Dedifferentiated amniotic fluid mesenchymal stem cell (primary cell): ENCODE data around the gene SUCLG2.
"Not testable (repeated sequence)": the region's sequence is repeated elsewhere in the genome, so short reads cannot be mapped to it uniquely, and the experiment has no call there.

ENCODE experiments used
- DNase-seq: peaks from one replicate; pipeline ENCODE4 v3.0.0-alpha.2; 2016; ENCODE audit errors: extremely low spot score

SUCLG2 gene

DNA sequence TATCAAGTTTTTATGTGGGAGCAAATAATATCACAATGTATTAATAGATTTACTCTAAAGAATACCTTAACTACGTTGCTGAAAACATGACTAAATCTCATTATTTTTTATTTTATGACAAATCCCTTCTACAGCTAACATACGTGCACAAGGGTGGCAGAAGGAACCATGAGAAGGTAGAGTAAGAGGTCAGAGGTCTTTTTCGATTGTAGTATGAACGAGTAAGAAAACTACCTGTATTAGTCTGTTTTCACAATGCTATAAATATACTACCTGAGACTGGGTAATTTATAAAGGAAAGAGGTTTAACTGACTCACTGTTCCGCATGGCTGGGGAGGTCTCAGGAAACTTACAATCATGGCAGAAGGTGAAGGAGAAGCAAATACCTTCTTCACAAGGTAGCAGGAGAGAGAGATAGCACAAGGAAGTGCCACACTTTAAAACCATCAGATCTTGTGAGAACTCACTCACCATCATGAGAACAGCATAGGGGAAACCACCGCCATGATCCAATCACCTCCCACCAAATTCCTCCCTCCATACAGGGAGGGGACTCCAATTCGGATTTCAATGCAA is 95.3 kb downstream of the SUCLG2 start:
- no peak for DNase-seq

DNA sequence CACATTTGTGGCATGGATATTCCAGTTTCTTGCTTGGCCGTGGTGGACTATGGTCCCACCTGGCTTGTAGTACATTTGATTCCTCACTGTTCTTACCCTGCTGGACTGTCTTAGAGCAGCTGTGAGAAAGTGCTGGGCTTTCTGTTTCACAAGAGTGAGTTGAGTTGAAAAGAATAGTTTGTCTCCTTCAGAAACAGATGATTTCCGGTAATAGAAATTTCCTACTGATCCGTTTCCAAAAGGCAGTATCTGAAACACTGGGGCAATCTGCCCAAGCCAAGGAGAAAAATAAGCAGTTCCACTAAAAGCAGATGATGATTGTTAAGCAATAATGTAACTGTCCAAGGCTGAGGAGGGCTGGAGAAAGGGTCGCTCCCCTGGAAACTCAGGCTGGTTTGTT is 96.0 kb downstream of the SUCLG2 start:
- no peak for DNase-seq

DNA sequence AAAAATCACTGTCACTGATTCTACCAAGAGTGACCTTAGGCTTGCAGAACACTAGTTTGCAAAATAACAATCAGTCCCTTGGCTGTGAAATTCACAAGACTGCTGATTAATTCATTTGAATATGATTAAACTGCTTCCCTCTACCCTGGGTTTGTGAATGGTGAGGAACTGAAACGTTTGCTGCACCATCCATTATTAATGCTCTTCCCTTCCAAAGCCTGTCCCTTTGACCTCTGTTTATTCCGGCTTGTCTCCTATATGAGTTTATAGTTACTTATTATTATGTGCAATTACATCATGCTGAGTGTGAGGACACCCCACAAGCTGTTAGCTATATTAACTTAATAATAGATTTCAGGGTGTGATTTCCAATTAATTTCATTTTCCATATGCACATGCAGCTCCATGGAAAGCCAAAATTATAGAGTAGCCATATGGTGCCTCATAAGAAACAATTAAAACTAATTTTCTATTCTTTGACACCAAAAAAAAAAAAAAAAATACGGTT is 96.5 kb downstream of the SUCLG2 start:
- DNase-seq: no peak

DNA sequence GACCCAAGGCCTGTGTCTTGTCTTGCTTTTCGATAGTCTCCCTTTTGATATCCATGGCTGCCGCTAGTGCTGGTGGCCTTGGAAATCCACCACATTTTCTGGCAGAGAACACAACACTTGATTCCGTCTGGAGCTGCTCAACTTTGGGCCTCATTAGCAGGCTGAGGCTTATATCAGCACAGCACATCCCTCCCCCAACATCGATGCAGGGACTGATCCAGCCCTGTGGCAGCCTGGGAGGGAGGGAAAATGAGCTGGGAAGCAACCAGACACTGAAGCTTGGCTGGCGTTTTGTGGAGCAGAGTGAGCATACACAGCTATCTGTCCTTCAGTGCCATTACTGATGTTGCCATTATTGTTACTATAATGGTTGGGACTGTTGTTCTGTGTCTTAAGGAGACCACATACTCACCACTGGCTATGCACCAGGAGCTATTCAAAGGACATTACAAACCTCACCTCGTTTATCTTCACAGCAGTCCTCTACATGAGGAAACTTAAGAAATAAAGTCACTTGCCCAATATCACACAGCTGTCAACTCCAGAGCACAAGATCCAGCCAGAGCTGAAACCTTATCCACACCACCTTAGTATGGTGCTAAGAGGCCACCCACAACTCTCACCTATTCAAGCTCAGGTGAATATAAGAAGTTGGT is 102.9 kb downstream of the SUCLG2 start:
- DNase-seq: no peak

DNA sequence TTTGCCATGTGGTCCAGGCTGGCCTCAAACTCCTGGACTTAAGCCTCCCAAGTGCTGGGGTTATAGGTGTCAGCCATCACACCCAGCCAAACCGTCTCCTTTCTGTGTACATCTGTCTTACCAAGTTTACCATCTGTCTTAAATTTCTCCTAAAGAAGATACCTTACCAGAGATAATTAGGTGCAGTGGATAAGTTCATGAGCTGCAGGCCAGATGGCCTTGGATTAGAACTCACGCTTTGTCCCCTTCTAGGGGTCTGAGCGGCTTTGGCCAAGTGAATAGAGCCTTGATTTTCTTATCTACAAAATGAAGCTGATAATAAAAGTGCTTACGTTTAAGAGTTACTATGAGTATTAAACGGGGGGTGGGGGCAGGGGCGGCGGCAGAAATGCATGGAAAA is 103.9 kb downstream of the SUCLG2 start:
- DNase-seq: no peak

DNA sequence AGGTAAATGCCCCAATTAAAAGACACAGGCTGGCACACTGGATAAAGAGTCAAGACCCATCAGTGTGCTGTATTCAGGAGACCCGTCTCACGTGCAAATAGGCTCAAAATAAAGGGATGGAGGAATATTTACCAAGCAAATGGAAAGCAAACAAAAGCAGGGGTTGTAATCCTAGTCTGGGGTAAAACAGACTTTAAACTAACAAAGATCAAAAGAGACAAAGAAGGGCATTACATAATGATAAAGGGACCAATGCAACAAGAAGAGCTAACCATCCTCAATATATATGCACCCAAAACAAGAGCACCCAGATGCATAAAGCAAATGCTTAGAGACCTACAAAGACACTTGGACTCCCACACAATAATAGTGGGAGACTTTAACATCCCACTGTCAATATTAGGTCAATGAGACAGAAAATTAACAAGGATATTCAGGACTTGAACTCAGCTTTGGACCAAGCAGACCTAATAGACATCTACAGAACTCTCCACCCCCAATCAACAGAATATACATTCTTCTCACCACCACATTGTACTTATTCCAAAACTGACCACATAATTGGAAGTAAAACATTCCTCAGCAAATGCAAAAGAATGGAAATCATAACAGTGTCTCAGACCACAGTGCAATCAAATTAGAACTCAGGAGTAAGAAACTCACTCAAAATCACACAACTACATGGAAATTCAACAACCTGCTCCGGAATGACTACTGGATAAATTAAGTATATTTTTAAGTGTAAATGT is 111.7 kb downstream of the SUCLG2 start:
- DNase-seq: not testable (repeated sequence)

DNA sequence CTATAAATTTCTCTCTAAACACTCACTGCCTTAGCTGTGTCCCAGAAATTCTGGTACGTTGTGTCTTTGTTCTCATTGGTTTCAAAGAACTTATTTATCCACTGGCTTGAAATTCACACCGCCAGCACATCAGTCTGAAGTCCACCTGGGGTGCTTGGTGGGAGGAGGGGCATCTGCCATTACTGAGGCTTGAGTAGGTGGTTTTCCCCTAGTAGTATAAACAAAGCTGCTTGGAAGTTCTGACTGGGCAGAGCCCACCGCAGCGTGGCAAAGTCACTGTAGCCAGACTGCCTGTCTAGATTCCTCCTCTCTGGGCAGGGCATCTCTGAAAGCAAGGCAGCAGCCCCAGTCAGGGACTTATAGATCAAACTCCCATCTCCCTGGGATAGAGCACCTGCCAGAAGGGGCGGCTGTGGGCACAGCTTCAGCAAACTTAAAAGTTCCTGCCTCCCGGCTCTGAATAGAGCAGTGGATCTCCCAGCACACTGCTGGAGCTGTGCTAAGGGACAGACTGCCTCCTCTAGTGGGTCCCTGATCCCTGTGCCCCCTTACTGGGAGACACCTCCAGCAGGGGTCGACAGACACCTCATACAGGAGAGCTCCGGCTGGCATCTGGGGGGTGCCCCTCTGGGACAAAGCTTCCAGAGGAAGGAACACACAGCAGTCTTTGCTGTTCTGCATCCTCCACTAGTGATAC is 114.1 kb downstream of the SUCLG2 start:
- no peak for DNase-seq

DNA sequence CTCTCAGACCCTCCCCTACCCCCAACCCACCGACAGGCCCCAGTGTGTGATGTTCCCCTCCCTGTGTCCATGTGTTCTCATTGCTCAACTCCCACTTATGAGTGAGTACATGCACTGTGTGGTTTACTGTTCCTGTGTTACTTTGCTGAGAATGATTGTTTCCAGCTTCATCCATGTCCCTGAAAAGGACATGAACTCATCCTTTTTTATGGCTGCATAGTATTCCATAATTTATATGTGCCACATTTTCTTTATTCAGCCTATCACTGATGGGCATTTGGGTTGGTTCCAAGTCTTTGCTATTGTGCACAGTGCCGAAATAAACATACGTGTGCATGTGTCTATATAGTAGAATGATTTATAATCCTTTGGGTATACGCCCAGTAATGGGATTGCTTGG is 117.2 kb downstream of the SUCLG2 start:
- DNase-seq: not testable (repeated sequence)

DNA sequence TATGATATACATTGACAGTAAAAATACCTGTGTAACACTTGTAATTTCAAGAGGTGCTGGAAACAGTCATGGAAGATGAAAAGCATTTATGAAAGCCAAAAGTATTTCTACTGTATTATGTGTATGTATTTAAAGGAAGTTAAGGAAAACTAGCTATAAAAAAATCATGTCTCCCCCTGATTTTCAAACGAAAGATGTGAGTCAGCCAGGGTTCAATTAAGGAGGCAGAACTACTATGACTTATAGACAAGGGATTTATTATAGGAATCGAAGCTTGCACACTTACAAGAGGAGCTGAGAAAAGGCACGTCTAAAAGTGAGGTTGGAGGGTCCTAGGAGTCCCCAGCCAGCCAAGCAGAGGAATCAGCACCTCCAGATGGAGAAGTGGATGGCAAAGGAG is 119.4 kb downstream of the SUCLG2 start:
- DNase-seq: no peak

DNA sequence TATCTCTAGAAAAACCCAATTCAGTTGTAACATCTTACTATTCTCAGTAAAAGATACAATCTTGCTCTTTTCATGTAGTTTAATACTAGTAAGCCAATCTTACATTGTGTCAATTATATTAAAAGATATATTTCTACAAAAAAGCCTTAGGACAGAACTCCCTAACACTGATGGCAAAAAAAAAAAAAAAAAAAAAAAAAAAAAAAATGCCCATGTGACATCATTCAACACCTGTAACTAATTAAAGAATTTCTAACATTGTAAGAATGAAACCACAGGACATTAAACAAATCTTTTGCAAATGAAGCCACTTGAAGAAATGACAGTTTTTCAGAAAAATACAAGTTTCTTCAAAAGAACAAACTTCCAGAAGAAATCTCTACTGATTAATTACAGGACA is 119.8 kb downstream of the SUCLG2 start:
- DNase-seq: no peak

DNA sequence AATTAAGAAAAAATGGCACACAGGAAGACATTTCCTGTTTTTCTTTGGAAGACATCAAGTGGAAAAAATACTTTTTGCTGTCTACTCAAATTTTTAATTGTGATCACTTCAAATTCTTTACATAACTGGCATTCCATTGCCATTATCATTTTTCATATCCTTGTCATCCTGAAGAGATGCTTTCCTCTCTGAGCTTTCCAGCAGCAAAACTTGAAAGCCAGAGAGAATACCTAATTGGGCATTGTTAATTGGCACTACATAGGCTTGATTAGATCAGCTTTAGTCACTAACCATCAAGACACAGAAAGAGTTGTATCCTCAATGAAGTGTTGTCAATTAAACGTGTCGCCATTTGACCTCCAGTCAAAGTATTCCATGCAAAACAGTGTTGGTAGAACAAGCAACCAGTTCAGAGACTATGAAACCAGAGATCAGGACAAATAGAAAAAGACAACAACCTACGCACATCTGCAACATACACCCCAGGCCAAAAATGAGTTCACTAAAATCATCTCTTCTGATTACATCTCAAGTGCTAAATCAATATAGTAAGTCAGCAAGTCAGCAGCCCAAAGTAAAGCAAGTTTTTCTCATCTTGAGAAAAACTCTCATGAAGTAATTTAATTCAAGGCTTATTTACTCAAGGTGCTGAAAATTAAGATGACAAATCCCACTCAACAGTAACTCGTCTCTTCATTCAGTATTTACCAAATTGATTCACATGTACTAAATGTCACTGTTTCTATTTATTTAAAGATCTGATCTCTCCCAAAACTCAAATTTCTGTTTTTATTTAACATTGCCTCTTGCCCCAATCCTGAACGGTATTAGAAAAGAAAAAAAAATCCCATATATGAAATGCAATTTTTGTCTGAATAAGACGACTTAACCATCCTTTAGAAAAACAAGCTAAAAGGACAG is 123.0 kb downstream of the SUCLG2 start:
- DNase-seq: no peak

DNA sequence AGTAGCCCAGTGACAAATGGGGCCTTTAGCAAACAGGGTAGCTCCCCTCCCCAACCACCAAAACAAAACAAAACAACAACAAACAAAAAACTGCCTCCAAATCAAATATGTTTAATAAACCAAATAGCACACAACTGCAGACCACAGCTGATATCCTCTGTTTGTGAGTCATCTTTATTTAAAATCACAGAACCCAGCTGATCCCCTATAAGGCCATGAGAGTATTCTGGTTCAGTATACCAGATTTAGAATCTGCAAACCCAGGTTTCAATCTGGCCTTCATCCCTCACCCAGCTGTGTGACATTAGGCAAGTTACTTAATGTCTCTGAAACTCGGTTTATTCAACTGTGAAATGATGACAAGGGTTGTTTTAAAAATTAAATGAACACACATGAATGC is 124.5 kb downstream of the SUCLG2 start:
- no peak for DNase-seq

DNA sequence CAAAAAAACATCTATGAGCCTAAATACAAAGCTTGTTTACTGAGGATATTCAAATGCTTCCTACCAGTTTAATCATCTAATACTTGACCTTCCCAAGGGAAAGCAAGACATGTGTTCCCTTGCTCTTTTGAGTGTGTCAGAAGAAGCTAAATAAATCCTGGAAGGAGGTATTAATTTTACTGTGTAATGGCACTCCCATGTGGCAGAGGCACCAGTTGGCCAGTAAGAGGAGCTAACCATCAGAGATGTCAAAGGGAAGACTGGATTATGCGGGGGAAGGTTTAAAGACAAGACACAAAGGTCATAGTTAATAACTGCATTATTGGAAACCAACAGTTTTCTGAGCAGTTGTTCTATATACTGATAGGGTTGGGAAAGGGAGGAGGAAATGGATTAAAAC is 125.1 kb downstream of the SUCLG2 start:
- no peak for DNase-seq

DNA sequence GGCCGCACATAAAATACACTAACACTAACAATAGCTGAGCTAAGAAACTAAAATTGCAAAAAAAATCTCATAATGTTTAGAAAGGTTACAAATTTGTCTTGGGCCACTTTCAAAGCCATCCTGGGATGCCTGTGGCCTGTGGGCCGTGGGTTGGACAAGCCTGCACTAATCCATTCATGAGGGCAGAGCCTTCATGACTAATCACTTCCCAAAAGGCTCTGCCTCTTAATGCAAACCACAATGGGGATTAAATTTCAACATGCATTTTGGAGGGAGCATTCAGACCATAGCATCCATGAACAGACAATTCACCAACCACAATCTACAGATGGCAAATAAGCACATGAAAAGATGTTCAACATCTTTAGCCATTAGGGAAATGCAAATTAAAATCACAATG is 128.2 kb downstream of the SUCLG2 start:
- DNase-seq: peak; percentile 84

DNA sequence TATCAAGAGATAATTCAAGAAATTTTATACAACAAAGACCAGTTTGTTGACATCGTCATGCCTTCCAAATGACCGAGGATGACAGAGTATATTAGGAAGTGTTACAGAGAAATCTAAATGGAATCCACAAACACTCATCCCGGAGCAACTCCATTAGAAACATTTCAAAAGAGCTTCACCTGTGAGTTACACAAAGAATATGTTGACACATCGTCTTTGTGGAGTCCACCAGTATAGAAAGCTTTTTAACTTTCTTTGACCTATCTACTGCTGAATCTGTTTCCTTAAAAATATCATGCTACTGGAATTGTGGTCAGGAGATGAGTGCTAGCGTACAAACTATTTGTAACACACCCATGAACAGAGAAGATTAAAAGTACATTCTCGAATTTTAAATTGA is 130.4 kb downstream of the SUCLG2 start:
- DNase-seq: no peak

DNA sequence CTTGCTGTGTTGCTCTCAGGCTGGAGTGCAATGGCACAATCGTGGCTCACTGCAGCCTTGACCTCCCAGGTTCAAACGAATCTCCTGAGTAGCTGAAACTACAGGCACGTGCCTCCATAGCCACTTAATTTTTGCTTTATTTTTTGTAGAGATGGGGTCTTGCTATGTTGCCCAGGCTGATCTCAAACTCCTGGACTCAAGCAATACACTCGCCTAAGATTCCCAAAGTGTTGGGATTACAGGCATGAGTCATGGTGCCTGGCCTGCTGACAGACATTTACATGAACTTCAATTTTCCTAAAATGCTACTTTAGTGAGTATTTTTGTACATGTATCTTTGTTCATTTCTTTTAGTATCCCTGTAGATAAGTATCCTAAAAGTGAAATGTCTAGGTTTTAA is 132.3 kb downstream of the SUCLG2 start:
- DNase-seq: no peak

DNA sequence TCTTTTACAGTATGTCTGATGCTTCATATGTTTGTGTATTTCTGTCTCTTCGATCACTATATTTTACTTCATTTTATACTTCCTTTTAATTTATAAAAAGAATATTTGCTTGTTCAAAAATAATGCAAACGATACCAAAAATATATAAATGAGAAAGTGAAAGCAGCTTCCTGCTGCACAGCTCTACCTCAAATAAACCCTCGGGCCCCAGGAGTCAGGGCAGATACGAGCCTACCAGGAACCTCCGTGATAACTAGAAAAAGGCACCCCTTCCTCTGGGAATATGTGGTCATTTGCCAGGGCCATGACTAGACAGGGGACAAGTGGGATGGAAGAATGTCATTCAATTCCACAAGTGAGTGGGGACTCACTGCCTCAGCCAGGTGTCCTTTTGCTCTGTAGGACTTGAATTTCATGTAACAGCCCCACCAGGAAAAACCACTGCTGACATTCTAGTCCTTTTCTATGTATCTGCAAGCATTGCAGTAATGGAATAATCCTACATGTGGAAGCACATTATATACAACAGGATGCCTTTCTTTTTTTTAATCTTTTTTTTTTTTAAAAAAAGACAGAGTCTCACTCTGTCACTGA is 133.3 kb downstream of the SUCLG2 start:
- no peak for DNase-seq

DNA sequence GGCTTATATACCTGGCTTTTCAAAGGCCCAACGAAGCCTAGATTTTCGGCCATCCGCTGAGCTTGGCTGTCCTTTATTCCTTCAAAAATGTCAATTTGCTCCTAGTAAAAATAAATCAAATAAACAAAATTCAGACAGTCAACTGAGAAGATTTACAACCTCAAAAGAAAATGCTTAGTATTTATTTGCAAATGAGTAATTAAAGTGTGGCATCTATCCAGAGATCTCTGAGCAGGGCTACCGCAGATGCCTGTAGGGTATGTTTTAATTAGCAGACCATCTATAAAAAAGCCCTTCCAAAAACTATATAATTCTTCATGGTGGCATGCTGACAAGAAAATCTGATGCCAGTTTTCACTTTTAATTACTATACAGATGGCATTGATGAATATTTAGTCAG is 136.2 kb downstream of the SUCLG2 start:
- no peak for DNase-seq

DNA sequence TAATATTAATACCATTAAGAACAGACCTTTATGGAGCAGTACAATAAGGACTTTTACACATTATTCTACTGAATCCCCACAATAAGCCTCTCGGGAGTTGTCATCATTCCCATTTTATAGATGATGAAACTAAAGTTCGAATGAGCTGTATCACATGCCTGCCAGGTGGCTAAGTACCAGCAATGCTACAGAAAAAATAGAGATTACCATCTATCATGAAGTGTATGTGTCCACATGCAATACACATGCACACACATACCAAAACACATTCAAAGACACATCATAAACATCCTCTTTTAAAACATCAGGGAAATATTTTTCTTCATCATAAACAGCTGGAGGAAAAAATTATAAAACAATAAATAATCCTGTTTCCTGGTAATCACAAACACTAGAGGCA is 136.6 kb downstream of the SUCLG2 start:
- no peak for DNase-seq

DNA sequence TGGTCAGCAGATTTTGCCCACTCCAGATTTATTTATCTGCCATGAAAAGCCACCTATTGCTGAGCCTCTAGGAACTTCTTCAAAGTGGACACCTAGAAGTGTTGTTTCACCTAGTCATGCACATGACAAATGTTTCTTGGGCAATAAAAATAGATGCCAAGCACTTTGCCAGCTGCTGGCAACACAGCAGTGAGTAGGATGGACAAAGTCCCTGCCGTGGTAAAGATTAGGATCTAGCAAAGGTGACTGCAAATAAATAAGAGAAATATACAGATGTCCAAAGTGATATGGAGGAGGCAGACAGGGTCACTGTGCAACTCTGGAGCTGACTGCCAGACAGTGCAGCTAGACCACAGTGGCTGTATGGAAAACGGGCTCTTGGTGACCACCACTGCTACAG is 137.9 kb downstream of the SUCLG2 start:
- DNase-seq: no peak

DNA sequence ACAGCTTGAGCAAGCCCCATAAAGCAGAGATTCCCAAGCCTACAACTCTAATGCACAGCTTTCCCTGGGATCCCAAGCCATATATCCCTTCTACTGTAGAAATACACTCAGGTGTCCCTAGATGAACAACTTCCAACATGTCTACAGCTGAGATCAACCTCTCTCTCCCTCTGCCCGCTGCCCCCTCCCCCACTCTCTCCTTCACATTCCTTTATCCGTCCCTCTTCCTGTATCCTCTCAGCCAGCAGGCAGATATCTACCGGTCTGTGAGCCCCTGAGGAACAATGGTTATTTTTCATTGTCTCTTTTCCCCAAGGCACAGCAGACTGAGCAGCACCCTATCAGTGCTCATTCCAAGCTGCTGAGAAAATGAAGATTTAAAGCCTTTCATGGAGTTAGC is 138.6 kb downstream of the SUCLG2 start:
- no peak for DNase-seq
